Natural killer cell (primary cell): ENCODE data around the gene FBN1. TPM values are rescaled to one million over a fixed set of nuclear protein-coding genes. Genes with fewer than 3 reads are reported as not detected.

Source experiments
- ATAC-seq, 3 donors: fragments of 150-1000 bp in 2 of 3; fragments of 200-7000 bp in 1 of 3; cut with Tn5 transposase; 1 replicate in 1 of 3; 2 replicates in 2 of 3; pipeline ENCODE4 v1.10.0; 2021; ENCODE audit warnings: mild to moderate bottlenecking in 2 of 3, moderate library complexity in 2 of 3
- DNase-seq, 2 donors: peaks; one replicate each; pipeline versions ENCODE4 v3.0.0 to v3.0.0-alpha.2; 2013 to 2021; ENCODE audit warnings: mixed read lengths in 1 of 2
- H3K27ac ChIP-seq: one replicate; pipeline ENCODE4 v1.5.1; 2013; ENCODE audit warnings: mild to moderate bottlenecking, low read length
- H3K27me3 ChIP-seq: one replicate; pipeline ENCODE4 v1.6.1; 2013; ENCODE audit warnings: low read length; ENCODE audit not compliant: control insufficient read depth, insufficient read depth
- H3K36me3 ChIP-seq: one replicate; pipeline ENCODE4 v1.6.1; 2013; ENCODE audit warnings: low read length; ENCODE audit not compliant: control insufficient read depth, insufficient read depth
- H3K4me1 ChIP-seq: one replicate; pipeline ENCODE4 v1.6.1; 2013; ENCODE audit warnings: low read length; ENCODE audit not compliant: control insufficient read depth, insufficient read depth
- H3K4me3 ChIP-seq: one replicate; pipeline ENCODE4 v1.5.1; 2013; ENCODE audit warnings: low read length
- H3K9me3 ChIP-seq: one replicate; pipeline ENCODE4 v1.6.1; 2013; ENCODE audit warnings: low read length; ENCODE audit not compliant: control insufficient read depth, insufficient read depth
- H3K27ac Mint-ChIP-seq, 2 donors: one replicate each; pipeline ENCODE4 v1.8.0; 2022; ENCODE audit warnings: mild to moderate bottlenecking in 2 of 2, mixed read lengths in 2 of 2, moderate library complexity in 1 of 2
- H3K27me3 Mint-ChIP-seq, 2 donors: one replicate each; pipeline ENCODE4 v1.8.0; 2022; ENCODE audit warnings: low read depth in 2 of 2, mixed read lengths in 2 of 2
- H3K36me3 Mint-ChIP-seq: one replicate; pipeline ENCODE4 v1.8.0; 2022; ENCODE audit warnings: mixed read lengths
- H3K4me1 Mint-ChIP-seq, 2 donors: one replicate each; pipeline ENCODE4 v1.8.0; 2022; ENCODE audit warnings: mixed read lengths in 2 of 2
- H3K4me3 Mint-ChIP-seq: one replicate; pipeline ENCODE4 v1.8.0; 2022; ENCODE audit warnings: mild to moderate bottlenecking, moderate library complexity, mixed read lengths
- H3K9me3 Mint-ChIP-seq, 2 donors: one replicate each; pipeline ENCODE4 v1.8.0; 2022; ENCODE audit warnings: mixed read lengths in 2 of 2
- WGBS: methylation state at CpG from one replicate; pipeline ENCODE4 v1.1.7; 2013; ENCODE audit warnings: missing lambda C conversion rate; ENCODE audit not compliant: insufficient coverage; 5-methylcytosine and 5-hydroxymethylcytosine counted together
- intact Hi-C: fragments of 100-400 bp; cut with micrococcal nuclease; formaldehyde crosslinking; loops from one replicate; pipeline ENCODE4 v1.14.2; 2022
- total RNA-seq, 4 donors: library from RNA; stranded (reverse); fragments of 120-200 nt in 1 of 4; gene quantifications; one replicate each; pipeline versions ENCODE4 v1.2.3 to v1.2.4, GENCODE V29; 2013 to 2022
- TF ChIP-seq, protein P1 (sequence below): fragments of 200-600 bp; IDR thresholded peaks from one replicate; pipeline ENCODE4 v1.8.0; 2022; ENCODE audit warnings: antibody characterized with exemption

Gene FBN1
- total RNA-seq, 3 donors from 2014 or later (not counting 1 experiment from before 2014, with no cell fraction given): 0.33 to 0.54 (median 0.33) TPM

GRCh38 chr15:48408327-48408726 is 237.2 kb downstream of the FBN1 start:
- Histone ChIP-seq H3K27ac (no peak overlapping the region), H3K36me3 (no peaks in the 10 kb centered on the region), H3K4me1 (no peaks in the 10 kb centered on the region), H3K27me3 (no peaks in the 10 kb centered on the region), H3K4me3 (no peak overlapping the region), H3K9me3 (no peaks in the 10 kb centered on the region)
- Mint-ChIP-seq H3K9me3 (no peaks in the 10 kb centered on the region), H3K36me3 (no peaks in the 10 kb centered on the region), H3K4me3 (no peak overlapping the region), H3K27me3 (peaks cover 0 to 11% of the 10 kb centered on the region in 2 donors), H3K27ac (no peak overlapping the region), H3K4me1 (no peaks in the 10 kb centered on the region)
- TF ChIP-seq, protein P1, sequence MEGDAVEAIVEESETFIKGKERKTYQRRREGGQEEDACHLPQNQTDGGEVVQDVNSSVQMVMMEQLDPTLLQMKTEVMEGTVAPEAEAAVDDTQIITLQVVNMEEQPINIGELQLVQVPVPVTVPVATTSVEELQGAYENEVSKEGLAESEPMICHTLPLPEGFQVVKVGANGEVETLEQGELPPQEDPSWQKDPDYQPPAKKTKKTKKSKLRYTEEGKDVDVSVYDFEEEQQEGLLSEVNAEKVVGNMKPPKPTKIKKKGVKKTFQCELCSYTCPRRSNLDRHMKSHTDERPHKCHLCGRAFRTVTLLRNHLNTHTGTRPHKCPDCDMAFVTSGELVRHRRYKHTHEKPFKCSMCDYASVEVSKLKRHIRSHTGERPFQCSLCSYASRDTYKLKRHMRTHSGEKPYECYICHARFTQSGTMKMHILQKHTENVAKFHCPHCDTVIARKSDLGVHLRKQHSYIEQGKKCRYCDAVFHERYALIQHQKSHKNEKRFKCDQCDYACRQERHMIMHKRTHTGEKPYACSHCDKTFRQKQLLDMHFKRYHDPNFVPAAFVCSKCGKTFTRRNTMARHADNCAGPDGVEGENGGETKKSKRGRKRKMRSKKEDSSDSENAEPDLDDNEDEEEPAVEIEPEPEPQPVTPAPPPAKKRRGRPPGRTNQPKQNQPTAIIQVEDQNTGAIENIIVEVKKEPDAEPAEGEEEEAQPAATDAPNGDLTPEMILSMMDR: no peak
- ATAC-seq (no peak), DNase-seq (no peak)
- intact Hi-C loops: no loop called here

GRCh38 chr15:48407646-48408045 is 237.9 kb downstream of the FBN1 start:
- TF ChIP-seq, protein P1: no peak
- intact Hi-C loops: no loop called here
- H3K4me1 ChIP-seq: no peaks in the 10 kb centered on the region
- H3K9me3 ChIP-seq: no peaks in the 10 kb centered on the region
- no peaks in the 10 kb centered on the region for H3K27me3 ChIP-seq
- Mint-ChIP-seq H3K4me3 (no peak overlapping the region), H3K36me3 (no peaks in the 10 kb centered on the region), H3K27me3 (peaks cover 0 to 11% of the 10 kb centered on the region in 2 donors), H3K4me1 (no peaks in the 10 kb centered on the region), H3K27ac (no peak overlapping the region), H3K9me3 (no peaks in the 10 kb centered on the region)
- no peak for DNase-seq
- H3K36me3 ChIP-seq: no peaks in the 10 kb centered on the region
- ATAC-seq: no peak
- H3K4me3 ChIP-seq: no peak overlapping the region
- no CpG with 5 or more reads among the region's 1 CpG for WGBS
- no peak overlapping the region for H3K27ac ChIP-seq

GRCh38 chr15:48406911-48407310 is 238.6 kb downstream of the FBN1 start:
- Mint-ChIP-seq H3K27me3 (peaks cover 0 to 11% of the 10 kb centered on the region in 2 donors), H3K27ac (no peak overlapping the region), H3K9me3 (no peaks in the 10 kb centered on the region), H3K36me3 (no peaks in the 10 kb centered on the region), H3K4me1 (no peaks in the 10 kb centered on the region), H3K4me3 (no peak overlapping the region)
- Histone ChIP-seq H3K27ac (no peak overlapping the region), H3K4me1 (no peaks in the 10 kb centered on the region), H3K36me3 (no peaks in the 10 kb centered on the region), H3K4me3 (no peak overlapping the region), H3K9me3 (no peaks in the 10 kb centered on the region), H3K27me3 (no peaks in the 10 kb centered on the region)
- TF ChIP-seq, protein P1: no peak
- ATAC-seq (no peak), DNase-seq (no peak)
- intact Hi-C loops: no loop called here
- WGBS: 100% methylated on average over 1 of the region's 1 CpG

- H3K27ac Mint-ChIP-seq: no peak overlapping the region
- H3K4me1 Mint-ChIP-seq: no peaks in the 10 kb centered on the region
- Histone ChIP-seq H3K27me3 (no peaks in the 10 kb centered on the region), H3K4me3 (no peak overlapping the region), H3K36me3 (no peaks in the 10 kb centered on the region), H3K4me1 (no peaks in the 10 kb centered on the region), H3K9me3 (no peaks in the 10 kb centered on the region), H3K27ac (no peak overlapping the region)
- peaks cover 0 to 11% of the 10 kb centered on the region in 2 donors for H3K27me3 Mint-ChIP-seq
- no peak for DNase-seq
- H3K9me3 Mint-ChIP-seq: no peaks in the 10 kb centered on the region
- 80% methylated on average over 8 of the region's 8 CpGs for WGBS
- H3K36me3 Mint-ChIP-seq: no peaks in the 10 kb centered on the region
- H3K4me3 Mint-ChIP-seq: no peak overlapping the region
- no peak for ATAC-seq
- intact Hi-C loops: no loop called here
- TF ChIP-seq, protein P1: no peak
Observed at GRCh38 chr15:48406266-48406891, 239.1 kb downstream of the FBN1 start.
